Natural killer cell (primary cell): ENCODE data around the gene CTBP1. TPM values are rescaled to one million over a fixed set of nuclear protein-coding genes. Genes with fewer than 3 reads are reported as not detected.

Experiments used
- ATAC-seq, 3 donors: fragments of 150-1000 bp in 2 of 3; fragments of 200-7000 bp in 1 of 3; cut with Tn5 transposase; 1 replicate in 1 of 3; 2 replicates in 2 of 3; pipeline ENCODE4 v1.10.0; 2021; ENCODE audit warnings: mild to moderate bottlenecking in 2 of 3, moderate library complexity in 2 of 3
- DNase-seq, 2 donors: peaks; one replicate each; pipeline versions ENCODE4 v3.0.0 to v3.0.0-alpha.2; 2013 to 2021; ENCODE audit warnings: mixed read lengths in 1 of 2
- H3K27ac ChIP-seq: one replicate; pipeline ENCODE4 v1.5.1; 2013; ENCODE audit warnings: mild to moderate bottlenecking, low read length
- H3K27me3 ChIP-seq: one replicate; pipeline ENCODE4 v1.6.1; 2013; ENCODE audit warnings: low read length; ENCODE audit not compliant: control insufficient read depth, insufficient read depth
- H3K36me3 ChIP-seq: one replicate; pipeline ENCODE4 v1.6.1; 2013; ENCODE audit warnings: low read length; ENCODE audit not compliant: control insufficient read depth, insufficient read depth
- H3K4me1 ChIP-seq: one replicate; pipeline ENCODE4 v1.6.1; 2013; ENCODE audit warnings: low read length; ENCODE audit not compliant: control insufficient read depth, insufficient read depth
- H3K4me3 ChIP-seq: one replicate; pipeline ENCODE4 v1.5.1; 2013; ENCODE audit warnings: low read length
- H3K9me3 ChIP-seq: one replicate; pipeline ENCODE4 v1.6.1; 2013; ENCODE audit warnings: low read length; ENCODE audit not compliant: control insufficient read depth, insufficient read depth
- H3K27ac Mint-ChIP-seq, 2 donors: one replicate each; pipeline ENCODE4 v1.8.0; 2022; ENCODE audit warnings: mild to moderate bottlenecking in 2 of 2, mixed read lengths in 2 of 2, moderate library complexity in 1 of 2
- H3K27me3 Mint-ChIP-seq, 2 donors: one replicate each; pipeline ENCODE4 v1.8.0; 2022; ENCODE audit warnings: low read depth in 2 of 2, mixed read lengths in 2 of 2
- H3K36me3 Mint-ChIP-seq: one replicate; pipeline ENCODE4 v1.8.0; 2022; ENCODE audit warnings: mixed read lengths
- H3K4me1 Mint-ChIP-seq, 2 donors: one replicate each; pipeline ENCODE4 v1.8.0; 2022; ENCODE audit warnings: mixed read lengths in 2 of 2
- H3K4me3 Mint-ChIP-seq: one replicate; pipeline ENCODE4 v1.8.0; 2022; ENCODE audit warnings: mild to moderate bottlenecking, moderate library complexity, mixed read lengths
- H3K9me3 Mint-ChIP-seq, 2 donors: one replicate each; pipeline ENCODE4 v1.8.0; 2022; ENCODE audit warnings: mixed read lengths in 2 of 2
- CTCF ChIP-seq: fragments of 200-600 bp; IDR thresholded peaks from one replicate; pipeline ENCODE4 v1.8.0; 2022; ENCODE audit warnings: antibody characterized with exemption
- WGBS: methylation state at CpG from one replicate; pipeline ENCODE4 v1.1.7; 2013; ENCODE audit warnings: missing lambda C conversion rate; ENCODE audit not compliant: insufficient coverage; 5-methylcytosine and 5-hydroxymethylcytosine counted together
- intact Hi-C: fragments of 100-400 bp; cut with micrococcal nuclease; formaldehyde crosslinking; loops from one replicate; pipeline ENCODE4 v1.14.2; 2022
- total RNA-seq, 4 donors: library from RNA; stranded (reverse); fragments of 120-200 nt in 1 of 4; gene quantifications; one replicate each; pipeline versions ENCODE4 v1.2.3 to v1.2.4, GENCODE V29; 2013 to 2022

Gene CTBP1
- total RNA-seq, 3 donors from 2014 or later (not counting 1 experiment from before 2014, with no cell fraction given): 384 to 388 (median 388) TPM

DNA sequence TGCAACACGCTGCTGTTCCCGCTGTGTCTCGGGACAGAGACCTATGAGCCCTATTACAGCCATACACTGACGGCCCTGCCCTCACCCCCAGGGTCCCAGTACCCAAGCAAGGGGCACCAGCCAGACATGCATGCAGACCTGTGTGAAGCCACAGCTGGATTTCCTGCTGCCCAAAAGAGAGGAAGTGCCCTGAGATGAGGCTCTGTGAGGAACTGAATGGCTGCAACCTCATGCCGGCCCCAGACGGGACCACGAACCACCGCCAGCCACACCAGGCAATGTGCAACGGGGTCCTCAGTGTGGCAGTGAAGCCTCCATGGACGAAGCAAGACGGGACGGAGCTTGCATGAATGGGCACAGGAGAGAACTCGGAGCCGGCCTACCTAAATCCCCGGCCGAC is 21.1 kb downstream of the CTBP1 start:
- Mint-ChIP-seq H3K36me3 (peaks cover 22% of the 10 kb centered on the region), H3K4me3 (peak overlapping the region; percentile 47), H3K27me3 (no peaks in the 10 kb centered on the region), H3K27ac (peak overlapping the region in 1 of 2 donors; percentile 48), H3K9me3 (no peaks in the 10 kb centered on the region), H3K4me1 (peaks cover 33 to 54% of the 10 kb centered on the region in 2 donors)
- DNase-seq: no peak
- Histone ChIP-seq H3K9me3 (no peaks in the 10 kb centered on the region), H3K4me1 (peaks cover 32% of the 10 kb centered on the region), H3K4me3 (no peak overlapping the region), H3K27ac (no peak overlapping the region), H3K36me3 (peaks cover 82% of the 10 kb centered on the region), H3K27me3 (no peaks in the 10 kb centered on the region)
- 65% methylated on average over 16 of the region's 16 CpGs for WGBS
- TF ChIP-seq CTCF: no peak
- ATAC-seq: no peak
- intact Hi-C loops: no loop called here

DNA sequence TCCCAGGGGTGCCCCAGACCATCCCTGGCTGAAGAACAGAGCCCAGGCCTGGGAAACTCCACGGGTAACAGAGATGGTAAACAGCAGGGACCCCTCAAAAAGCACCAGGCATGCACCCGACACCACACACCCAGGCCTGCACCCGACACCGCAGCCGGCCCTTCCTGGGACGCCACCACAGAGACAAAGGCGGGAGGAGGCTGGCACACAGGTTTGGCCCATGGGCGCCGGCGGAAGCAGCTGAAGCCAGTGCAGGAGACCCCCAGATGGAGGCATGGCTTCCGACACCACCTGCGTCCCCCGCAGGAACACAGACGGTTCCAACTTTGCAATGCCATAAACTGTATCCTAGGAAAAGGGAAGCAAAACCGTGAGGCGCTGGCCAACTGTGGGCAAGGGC is 22.3 kb downstream of the CTBP1 start:
- 92% methylated on average over 16 of the region's 16 CpGs for WGBS
- H3K4me3 Mint-ChIP-seq: no peak overlapping the region
- no peaks in the 10 kb centered on the region for H3K9me3 Mint-ChIP-seq
- H3K4me1 Mint-ChIP-seq: peaks cover 30 to 58% of the 10 kb centered on the region in 2 donors
- H3K27ac Mint-ChIP-seq: no peak overlapping the region
- H3K36me3 Mint-ChIP-seq: peaks cover 22% of the 10 kb centered on the region
- no peak for ATAC-seq
- H3K27me3 Mint-ChIP-seq: no peaks in the 10 kb centered on the region
- DNase-seq: no peak
- no peak overlapping the region for H3K27ac ChIP-seq
- H3K4me3 ChIP-seq: no peak overlapping the region
- no peaks in the 10 kb centered on the region for H3K9me3 ChIP-seq
- no peaks in the 10 kb centered on the region for H3K27me3 ChIP-seq
- intact Hi-C loops: no loop called here
- peaks cover 84% of the 10 kb centered on the region for H3K36me3 ChIP-seq
- TF ChIP-seq CTCF: no peak
- peaks cover 40% of the 10 kb centered on the region for H3K4me1 ChIP-seq

- peaks cover 83% of the 10 kb centered on the region for H3K36me3 ChIP-seq
- no peak overlapping the region for H3K27ac ChIP-seq
- Mint-ChIP-seq H3K4me1 (peaks cover 32 to 56% of the 10 kb centered on the region in 2 donors), H3K36me3 (peaks cover 22% of the 10 kb centered on the region), H3K27me3 (no peaks in the 10 kb centered on the region), H3K9me3 (no peaks in the 10 kb centered on the region), H3K4me3 (no peak overlapping the region), H3K27ac (peak overlapping the region in 1 of 2 donors; percentile 62)
- no peaks in the 10 kb centered on the region for H3K27me3 ChIP-seq
- ATAC-seq (no peak), DNase-seq (no peak)
- H3K9me3 ChIP-seq: no peaks in the 10 kb centered on the region
- intact Hi-C loops: no loop called here
- peaks cover 40% of the 10 kb centered on the region for H3K4me1 ChIP-seq
- H3K4me3 ChIP-seq: no peak overlapping the region
- 94% methylated on average over 15 of the region's 15 CpGs for WGBS
- no peak for TF ChIP-seq CTCF
These were observed 22.8 kb downstream of the CTBP1 start for GRCh38 chr4:1226144-1226481.
